Heart right ventricle (tissue), 16 donors: Measurements from ENCODE around the gene TENM4. TPM values are rescaled to one million over a fixed set of nuclear protein-coding genes. Genes with fewer than 3 reads are reported as not detected.

Experiments used
- ATAC-seq, 8 donors: fragments of 200-7000 bp; cut with Tn5 transposase; one replicate each; pipeline ENCODE4 v1.9.1; 2020; ENCODE audit warnings: mild to moderate bottlenecking in 8 of 8, moderate library complexity in 8 of 8, moderate number of reproducible peaks in 1 of 8
- DNase-seq, 2 donors: peaks; one replicate each; pipeline ENCODE4 v3.0.0-alpha.2; 2020
- H3K27ac ChIP-seq, 10 donors: fragments of 200-600 bp; sonication (generic) in 2 of 10; one replicate each; pipeline versions ENCODE4 v1.5.0 to v1.8.0; 2020 to 2022; ENCODE audit warnings: mild to moderate bottlenecking in 3 of 10
- H3K27me3 ChIP-seq, 7 donors: fragments of 200-600 bp; one replicate each; pipeline ENCODE4 v1.8.0; 2021 to 2022; ENCODE audit warnings: mild to moderate bottlenecking in 2 of 7
- H3K36me3 ChIP-seq, 9 donors: fragments of 200-600 bp; sonication (generic) in 1 of 9; one replicate each; pipeline versions ENCODE4 v1.5.0 to v1.8.0; 2020 to 2022; ENCODE audit warnings: mild to moderate bottlenecking in 2 of 9
- H3K4me1 ChIP-seq, 9 donors: fragments of 200-600 bp; sonication (generic) in 1 of 9; one replicate each; pipeline versions ENCODE4 v1.5.0 to v1.8.0; 2020 to 2022; ENCODE audit warnings: mild to moderate bottlenecking in 4 of 9
- H3K4me3 ChIP-seq, 10 donors: fragments of 200-600 bp; sonication (generic) in 2 of 10; one replicate each; pipeline versions ENCODE4 v1.5.0 to v1.8.0; 2020 to 2022; ENCODE audit warnings: mild to moderate bottlenecking in 7 of 10, moderate library complexity in 2 of 10
- H3K9me3 ChIP-seq, 11 donors: fragments of 200-600 bp in 10 of 11; sonication (generic) in 2 of 11; one replicate each; pipeline versions ENCODE4 v1.5.0 to v1.8.0; 2013 to 2022; ENCODE audit warnings: mild to moderate bottlenecking in 2 of 11, control low read depth in 1 of 11, moderate library complexity in 1 of 11
- WGBS, 2 donors: extraction: QIAGEN DNeasy Blood & Tissue Kit; methylation state at CpG; one replicate each; pipeline ENCODE4 v1.1.7; 2013; ENCODE audit warnings: inconsistent platforms in 1 of 2; 5-methylcytosine and 5-hydroxymethylcytosine counted together
- intact Hi-C, 10 donors: fragments of 100-400 bp; cut with DNase I; formaldehyde crosslinking; loops; one replicate each; pipeline versions ENCODE4 v1.11.1 to v1.14.2; 2022
- polyA plus RNA-seq, 2 donors: library from polyadenylated mRNA; stranded (reverse); fragments of 200-250 nt; gene quantifications; one replicate each; pipeline ENCODE4 v1.2.3, GENCODE V29; 2013
- total RNA-seq, 10 donors: library from RNA; stranded (reverse); fragmentation: NEBNext Ultra II Directional in 3 of 10; extraction: Animal tissue kit (Norgen Biotek cat#: 25700) in 3 of 10; gene quantifications; one replicate each; pipeline versions ENCODE4 v1.2.1 to v1.2.4, GENCODE V29; 2021 to 2023
- TF ChIP-seq, protein P1 (sequence below), 9 donors: fragments of 200-600 bp; sonication (generic) in 2 of 9; IDR thresholded peaks; one replicate each; pipeline versions ENCODE4 v1.5.0 to v1.8.0; 2021 to 2022; ENCODE audit warnings: antibody characterized with exemption in 9 of 9, mild to moderate bottlenecking in 5 of 9, moderate library complexity in 1 of 9
- donor health status: Arrhythmogenic right ventricular cardiomyopathy.
- donor health status: ischemic (EF 13 %, LVEDD 7.1; RV severe dilation, severe dysfunction).
- donor health status: healthy with polysubstance abuse.
- donor health status: DM: no; HTN: yes; CAD: no.
- donor health status: DM: no; HTN: no; CAD: no.
- donor health status: ischemic (EF 25% LVEDD 6.9; RV normal size, moderate dysfunction).
- donor health status: ischemic (EF 25% LVEDD 5.7; RV mildly dilated, moderate dysfunction).
- donor health status: healthy.
- donor health status: DM: yes; HTN: yes; CAD: no.
- donor health status: Ischemic cardiomyopathy.
- donor health status: ischemic (EF 35%, LVEDD 5.7; RV mildly dilated, moderate dysfunction).
- donor health status: nonischemic (EF 11% LVEDD 7.7; RV severe dilation, severe dysfunction).
- donor health status: DM: yes; HTN: yes; CAD: no.
- donor health status: PGD.
- donor health status: ischemic (EF 29% LVEDD 5.4; RV normal size, mild dysfunction).
- donor health status: nonischemic (EF 23%, LVEDD 6.1; RV moderate dilation, normal function).

The TENM4 gene
- total and polyA plus RNA-seq, 12 donors: 0.10 to 3.6 (median 0.91) TPM

GRCh38 chr11:78737301-78737700 is 703.5 kb downstream of the TENM4 start:
- no peaks in the 10 kb centered on the region for H3K27me3 ChIP-seq
- DNase-seq (no peak), ATAC-seq (no peak)
- intact Hi-C loops: loop anchor here in 1 of 10 donors (5.0 kb wide), 1 partner anchor 50 kb away; no protein-coding TSS in a partner anchor
- H3K36me3 ChIP-seq: no peaks in the 10 kb centered on the region
- H3K27ac ChIP-seq: no peak overlapping the region
- no peak overlapping the region for H3K4me3 ChIP-seq
- peaks cover 0 to 11% (median 4%) of the 10 kb centered on the region in 9 donors for H3K4me1 ChIP-seq
- H3K9me3 ChIP-seq: no peaks in the 10 kb centered on the region
- WGBS, 2 donors: 93 to 95% methylated on average over 3 of the region's 3 CpGs
- TF ChIP-seq, protein P1, sequence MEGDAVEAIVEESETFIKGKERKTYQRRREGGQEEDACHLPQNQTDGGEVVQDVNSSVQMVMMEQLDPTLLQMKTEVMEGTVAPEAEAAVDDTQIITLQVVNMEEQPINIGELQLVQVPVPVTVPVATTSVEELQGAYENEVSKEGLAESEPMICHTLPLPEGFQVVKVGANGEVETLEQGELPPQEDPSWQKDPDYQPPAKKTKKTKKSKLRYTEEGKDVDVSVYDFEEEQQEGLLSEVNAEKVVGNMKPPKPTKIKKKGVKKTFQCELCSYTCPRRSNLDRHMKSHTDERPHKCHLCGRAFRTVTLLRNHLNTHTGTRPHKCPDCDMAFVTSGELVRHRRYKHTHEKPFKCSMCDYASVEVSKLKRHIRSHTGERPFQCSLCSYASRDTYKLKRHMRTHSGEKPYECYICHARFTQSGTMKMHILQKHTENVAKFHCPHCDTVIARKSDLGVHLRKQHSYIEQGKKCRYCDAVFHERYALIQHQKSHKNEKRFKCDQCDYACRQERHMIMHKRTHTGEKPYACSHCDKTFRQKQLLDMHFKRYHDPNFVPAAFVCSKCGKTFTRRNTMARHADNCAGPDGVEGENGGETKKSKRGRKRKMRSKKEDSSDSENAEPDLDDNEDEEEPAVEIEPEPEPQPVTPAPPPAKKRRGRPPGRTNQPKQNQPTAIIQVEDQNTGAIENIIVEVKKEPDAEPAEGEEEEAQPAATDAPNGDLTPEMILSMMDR (IDR thresholded peaks at IDR 0.05): no peak

GRCh38 chr11:78735711-78736110 is 705.1 kb downstream of the TENM4 start:
- H3K27ac ChIP-seq: no peak overlapping the region
- H3K27me3 ChIP-seq: no peaks in the 10 kb centered on the region
- no peak overlapping the region for H3K4me3 ChIP-seq
- H3K9me3 ChIP-seq: no peaks in the 10 kb centered on the region
- intact Hi-C loops: loop anchor here in 1 of 10 donors (5.0 kb wide), 1 partner anchor 52 kb away; no protein-coding TSS in a partner anchor
- H3K36me3 ChIP-seq: no peaks in the 10 kb centered on the region
- TF ChIP-seq, protein P1 (IDR thresholded peaks at IDR 0.05): no peak
- no peak for DNase-seq
- no peak for ATAC-seq
- peaks cover 0 to 6% (median 0%) of the 10 kb centered on the region in 9 donors for H3K4me1 ChIP-seq

DNA sequence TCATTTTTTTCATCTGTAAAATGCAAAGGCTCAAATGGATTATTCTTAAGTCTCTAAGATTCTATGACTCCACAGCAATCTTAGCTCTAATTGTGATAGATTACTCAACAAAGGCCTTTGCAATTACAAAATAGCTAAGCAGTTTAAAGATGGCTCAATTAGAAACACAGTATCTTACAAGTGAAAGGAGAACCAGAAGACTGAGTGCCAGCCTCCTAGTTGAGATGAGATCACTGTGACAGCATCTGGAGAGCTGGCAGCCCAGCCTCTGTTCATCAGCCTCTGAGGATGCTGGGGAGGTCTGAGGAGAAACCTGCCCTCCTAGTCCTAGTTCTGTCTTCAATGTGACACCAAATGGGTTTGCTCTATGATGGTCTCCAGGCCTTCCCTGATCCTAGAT is 707.8 kb downstream of the TENM4 start:
- H3K27me3 ChIP-seq: no peaks in the 10 kb centered on the region
- H3K27ac ChIP-seq: no peak overlapping the region
- TF ChIP-seq, protein P1 (IDR thresholded peaks at IDR 0.05): no peak
- no peaks in the 10 kb centered on the region for H3K36me3 ChIP-seq
- intact Hi-C loops: no loop called here
- no peaks in the 10 kb centered on the region for H3K9me3 ChIP-seq
- ATAC-seq (no peak), DNase-seq (no peak)
- peaks cover 0 to under 1% (median 0%) of the 10 kb centered on the region in 9 donors for H3K4me1 ChIP-seq
- H3K4me3 ChIP-seq: no peak overlapping the region

GRCh38 chr11:78732246-78732645 is 708.6 kb downstream of the TENM4 start:
- Histone ChIP-seq H3K9me3 (no peaks in the 10 kb centered on the region), H3K4me1 (peaks cover 0 to 6% (median 0%) of the 10 kb centered on the region in 9 donors), H3K36me3 (no peaks in the 10 kb centered on the region), H3K27ac (no peak overlapping the region), H3K4me3 (no peak overlapping the region), H3K27me3 (no peaks in the 10 kb centered on the region)
- no peak for DNase-seq
- intact Hi-C loops: no loop called here
- WGBS, 2 donors: 93 to 95% methylated on average over 11 of the region's 11 CpGs
- ATAC-seq: no peak
- TF ChIP-seq, protein P1 (IDR thresholded peaks at IDR 0.05): no peak
